PC-3 (cell line): ENCODE data around the gene ZG16. TPM values are rescaled to one million over a fixed set of nuclear protein-coding genes. Genes with fewer than 3 reads are reported as not detected.

ENCODE experiments used
- ATAC-seq: fragments of 200-7000 bp; cut with Tn5 transposase; 2 replicates; pipeline ENCODE4 v1.9.1; 2020; ENCODE audit warnings: mild to moderate bottlenecking, moderate library complexity
- BruUV-seq: library from RNA; stranded (reverse); fragments of 400-500 nt; replicated peaks from 2 replicates; lab custom pipeline; 2021; lab: Mats Ljungman, UMichigan
- CTCF ChIA-PET: fragments of 300-600 bp; sonication (Branson Sonifier 250); formaldehyde crosslinking; loops from one replicate; lab custom pipeline; 2022; ENCODE audit warnings: antibody characterized with exemption; lab: Charles Lee
- POLR2A ChIA-PET: fragments of 300-600 bp; sonication (Branson Sonifier 250); formaldehyde crosslinking; loops from one replicate; lab custom pipeline; 2022; ENCODE audit warnings: antibody characterized with exemption; ENCODE audit not compliant: unreplicated experiment; lab: Charles Lee
- DNase-seq: peaks from one replicate; pipeline ENCODE4 v3.0.0-alpha.2; 2015
- H2AFZ ChIP-seq: fragments of 300-600 bp; sonication (generic); 2 replicates; pipeline ENCODE4 v1.6.0; 2016; ENCODE audit warnings: antibody characterized with exemption, low read length
- H3F3A ChIP-seq: fragments of 300-600 bp; sonication (generic); one replicate; pipeline ENCODE4 v1.6.0; 2017; ENCODE audit warnings: antibody characterized with exemption, low read length, control low read depth, mild to moderate bottlenecking; ENCODE audit not compliant: unreplicated experiment
- H3K27ac ChIP-seq: fragments of 300-600 bp; sonication (generic); 2 replicates; pipeline ENCODE4 v1.5.1; 2016; ENCODE audit warnings: mild to moderate bottlenecking, low read length
- H3K27me3 ChIP-seq: fragments of 300-600 bp; sonication (generic); 2 replicates; pipeline ENCODE4 v1.6.1; 2016; ENCODE audit warnings: low read length, mixed read lengths
- H3K36me3 ChIP-seq: fragments of 300-600 bp; sonication (generic); 2 replicates; pipeline ENCODE4 v1.6.1; 2016; ENCODE audit warnings: low read depth, mixed run types, low read length, mixed read lengths
- H3K4me1 ChIP-seq: fragments of 300-600 bp; sonication (generic); 2 replicates; pipeline ENCODE4 v1.5.1; 2016; ENCODE audit warnings: low read length; ENCODE audit not compliant: insufficient read depth
- H3K4me2 ChIP-seq: fragments of 300-600 bp; sonication (generic); 2 replicates; pipeline ENCODE4 v1.6.0; 2016; ENCODE audit warnings: low read length
- H3K4me3 ChIP-seq: fragments of 300-600 bp; sonication (generic); 2 replicates; pipeline ENCODE4 v1.5.1; 2016; ENCODE audit warnings: mild to moderate bottlenecking, low read length, mixed read lengths
- H3K79me2 ChIP-seq: fragments of 300-600 bp; sonication (generic); 2 replicates; pipeline ENCODE4 v1.6.1; 2017; ENCODE audit warnings: low read length, mixed read lengths
- H3K9ac ChIP-seq: fragments of 300-600 bp; sonication (generic); 2 replicates; pipeline ENCODE4 v1.6.0; 2016; ENCODE audit warnings: mild to moderate bottlenecking, low read length
- H3K9me2 ChIP-seq: fragments of 300-600 bp; sonication (generic); replicated peaks from 2 replicates; pipeline ENCODE4 v1.6.1; 2016; ENCODE audit warnings: mixed run types, low read length, mixed read lengths
- H3K9me3 ChIP-seq: fragments of 300-600 bp; sonication (generic); 2 replicates; pipeline ENCODE4 v1.6.1; 2016; ENCODE audit warnings: low read length, mixed read lengths
- H4K20me1 ChIP-seq: fragments of 300-600 bp; sonication (generic); 2 replicates; pipeline ENCODE4 v1.6.1; 2016; ENCODE audit warnings: low read length, mixed read lengths
- CTCF ChIP-seq: fragments of 300-600 bp; sonication (generic); conservative IDR thresholded peaks from 2 replicates; pipeline ENCODE4 v1.5.1; 2017; ENCODE audit warnings: antibody characterized with exemption, low read depth, mild to moderate bottlenecking, low read length
- EZH2 ChIP-seq: fragments of 300-600 bp; sonication (generic); IDR thresholded peaks from one replicate; pipeline ENCODE4 v1.6.1; 2017; ENCODE audit warnings: antibody characterized with exemption, mild to moderate bottlenecking, low read length; ENCODE audit not compliant: unreplicated experiment
- EZH2phosphoT487 ChIP-seq: fragments of 300-600 bp; sonication (generic); IDR thresholded peaks from 2 replicates; pipeline ENCODE4 v1.6.1; 2018; ENCODE audit warnings: mild to moderate bottlenecking, antibody characterized with exemption, low read length, borderline replicate concordance
- intact Hi-C: fragments of 100-400 bp; cut with micrococcal nuclease; formaldehyde crosslinking; loops from 2 replicates; pipeline ENCODE4 v1.9.0; 2023
- total RNA-seq: library from RNA; depleted of rRNA; stranded (reverse); fragments of >200 nt; gene quantifications from 2 replicates; pipeline ENCODE4 v1.2.3, GENCODE V29; 2014

ZG16 gene
- total RNA-seq, 1 experiment from 2014 or later = not detected

- TF ChIP-seq CTCF (no peak), EZH2 (no peak), EZH2phosphoT487 (no peak)
- intact Hi-C loops = loop anchor here (5.0 kb wide), 1 partner anchor 102 kb away; no protein-coding TSS in a partner anchor
- ATAC-seq (no peak), DNase-seq (no peak)
- Histone ChIP-seq H3K4me3 (peak overlapping the region; percentile 68), H3K27me3 (no peaks in the 10 kb centered on the region), H3K27ac (peak overlapping the region; percentile 75), H3K9me3 (no peaks in the 10 kb centered on the region), H3K4me1 (peaks cover 22% of the 10 kb centered on the region), H3K9ac (peak overlapping the region; percentile 79), H3F3A (no peaks in the 10 kb centered on the region), H3K79me2 (peaks cover 26% of the 10 kb centered on the region), H3K4me2 (peak overlapping the region; percentile 89), H3K9me2 (no peaks in the 10 kb centered on the region), H3K36me3 (peaks cover 13% of the 10 kb centered on the region; the same call in 1 of the 2 replicates), H4K20me1 (0 out of 2 replicates have a peak, but pooled peaks cover 6% of the 10 kb centered on the region), H2AFZ (peak overlapping the region; percentile 61)
- CTCF ChIA-PET = interaction anchor here (0.6 to 0.9 kb wide), 2 partner anchors 12 to 44 kb away, joined by 3 read pairs; no protein-coding TSS in a partner anchor
- POLR2A ChIA-PET = interaction anchor here (0.6 to 0.7 kb wide), 3 partner anchors 12 to 84 kb away, joined by 3 to 12 read pairs (median 4); no protein-coding TSS in a partner anchor
- TSS peak; percentile 83 for BruUV-seq
Measured at GRCh38 chr16:29804455-29805231, 26.6 kb downstream of the ZG16 start.

- Histone ChIP-seq H3K79me2 (peaks cover 32% of the 10 kb centered on the region), H3K9me2 (no peaks in the 10 kb centered on the region), H2AFZ (peak overlapping the region; percentile 61), H3K36me3 (peaks cover 10% of the 10 kb centered on the region; the same call in 1 of the 2 replicates), H3K27me3 (no peaks in the 10 kb centered on the region), H3K9ac (peak overlapping the region; percentile 79), H3F3A (no peaks in the 10 kb centered on the region), H4K20me1 (0 out of 2 replicates have a peak, but pooled peaks cover 6% of the 10 kb centered on the region), H3K4me2 (peak overlapping the region; percentile 89), H3K9me3 (no peaks in the 10 kb centered on the region), H3K27ac (peak overlapping the region; percentile 75), H3K4me3 (peak overlapping the region; percentile 68), H3K4me1 (peaks cover 29% of the 10 kb centered on the region)
- ChIA-PET CTCF (no interaction called here), POLR2A (interaction anchor here (0.5 kb wide), 1 partner anchor 9 kb away, joined by 4 read pairs; no protein-coding TSS in a partner anchor)
- TF ChIP-seq CTCF (no peak), EZH2 (no peak), EZH2phosphoT487 (no peak)
- intact Hi-C loops = loop anchor here (5.0 kb wide), 1 partner anchor 103 kb away; no protein-coding TSS in a partner anchor
- ATAC-seq (peak; percentile 45), DNase-seq (peak; percentile 93)
- BruUV-seq = no TSS peak
Measured at GRCh38 chr16:29805232-29806098, 27.4 kb downstream of the ZG16 start.
